Lung (tissue), 12 donors: Measurements from ENCODE around the gene PCF11. TPM values are rescaled to one million over a fixed set of nuclear protein-coding genes. Genes with fewer than 3 reads are reported as not detected.

ENCODE experiments used
- ATAC-seq: fragments of 200-7000 bp; cut with Tn5 transposase; one replicate; pipeline ENCODE4 v1.9.1; 2020; ENCODE audit warnings: moderate number of reproducible peaks; ENCODE audit not compliant: insufficient read depth, low FRiP score
- DNase-seq, 3 donors: peaks; one replicate each; pipeline ENCODE4 v3.0.0-alpha.2; 2013 to 2017
- H3K27ac ChIP-seq, 2 donors: one replicate each; pipeline ENCODE4 v1.5.1; 2013; ENCODE audit warnings: mild to moderate bottlenecking in 2 of 2, moderate library complexity in 2 of 2, control low read depth in 1 of 2, inconsistent platforms in 1 of 2, low read depth in 1 of 2, low read length in 1 of 2
- H3K27me3 ChIP-seq, 3 donors: one replicate each; pipeline ENCODE4 v1.5.1; 2013; ENCODE audit warnings: low read length in 2 of 3; ENCODE audit not compliant: control insufficient read depth in 3 of 3, insufficient read depth in 3 of 3
- H3K36me3 ChIP-seq, 4 donors: one replicate each; pipeline ENCODE4 v1.5.1; 2013; ENCODE audit warnings: low read length in 4 of 4, mild to moderate bottlenecking in 1 of 4, moderate library complexity in 1 of 4; ENCODE audit not compliant: control insufficient read depth in 4 of 4, insufficient read depth in 4 of 4
- H3K4me1 ChIP-seq, 5 donors: one replicate each; pipeline ENCODE4 v1.5.1; 2013; ENCODE audit warnings: low read length in 5 of 5, mild to moderate bottlenecking in 2 of 5, moderate library complexity in 1 of 5; ENCODE audit not compliant: control insufficient read depth in 5 of 5, insufficient read depth in 5 of 5
- H3K4me3 ChIP-seq: one replicate; pipeline ENCODE4 v1.5.1; 2013; ENCODE audit warnings: mild to moderate bottlenecking, control low read depth, moderate library complexity
- H3K9ac ChIP-seq, 2 donors: one replicate each; pipeline ENCODE4 v1.5.1; 2013; ENCODE audit warnings: low read length in 2 of 2, control low read depth in 1 of 2; ENCODE audit not compliant: insufficient read depth in 1 of 2
- H3K9me3 ChIP-seq, 4 donors: one replicate each; pipeline ENCODE4 v1.5.1; 2013; ENCODE audit warnings: low read length in 3 of 4, mild to moderate bottlenecking in 1 of 4, moderate library complexity in 1 of 4; ENCODE audit not compliant: control insufficient read depth in 4 of 4, insufficient read depth in 3 of 4
- WGBS, 2 donors: extraction: QIAGEN DNeasy Blood & Tissue Kit; methylation state at CpG; one replicate each; pipeline ENCODE4 v1.1.7; 2013; 5-methylcytosine and 5-hydroxymethylcytosine counted together
- polyA plus RNA-seq, 2 donors: library from polyadenylated mRNA; stranded (reverse); fragments of 200-250 nt; gene quantifications; one replicate each; pipeline ENCODE4 v1.2.1, GENCODE V29; 2013
- total RNA-seq, 2 donors: library from RNA; depleted of rRNA in 1 of 2; stranded (reverse); fragments of >200 nt in 1 of 2; gene quantifications; one replicate each; pipeline ENCODE4 v1.2.1, GENCODE V29; 2014 to 2021
- TF ChIP-seq, protein P1 (sequence below): IDR thresholded peaks from 2 replicates; pipeline ENCODE4 v1.5.1; 2012; ENCODE audit warnings: mild to moderate bottlenecking; ENCODE audit errors: control extremely low read depth, extremely low read depth
- donor health status: control.
- donor health status: control.
- donor health status: Bipolar disorder and iron deficiency.
- donor health status: healthy.
- donor health status: DM: yes; HTN: yes; CAD: no.

PCF11 gene
- total and polyA plus RNA-seq, 4 donors = 28.9 to 63.3 (median 45.0) TPM

DNA sequence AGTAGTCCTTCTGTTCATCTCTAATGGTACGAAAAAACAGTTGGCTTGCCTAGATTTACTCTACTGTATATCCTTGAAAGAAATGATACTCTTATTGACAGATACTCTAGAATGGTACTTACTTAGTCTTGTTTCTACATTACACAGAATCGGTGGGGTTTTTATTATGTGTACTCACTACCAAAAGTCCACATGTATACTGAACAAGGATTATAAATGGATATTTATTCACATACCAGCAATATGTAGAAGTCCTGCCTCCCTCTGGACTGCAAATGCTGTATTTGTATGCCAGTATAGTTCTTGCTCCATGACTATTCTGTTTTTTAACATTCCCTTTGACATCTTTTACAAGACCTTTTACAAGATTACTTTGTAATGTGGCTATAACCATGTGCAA lies 13.9 kb downstream of the PCF11 start:
- 60 to 84% methylated on average over 2 of the region's 2 CpGs for WGBS, 2 donors
- no peaks in the 10 kb centered on the region for H3K27me3 ChIP-seq
- no peaks in the 10 kb centered on the region for H3K9me3 ChIP-seq
- peaks cover 20 to 55% (median 46%) of the 10 kb centered on the region in 4 donors for H3K36me3 ChIP-seq
- TF ChIP-seq, protein P1, sequence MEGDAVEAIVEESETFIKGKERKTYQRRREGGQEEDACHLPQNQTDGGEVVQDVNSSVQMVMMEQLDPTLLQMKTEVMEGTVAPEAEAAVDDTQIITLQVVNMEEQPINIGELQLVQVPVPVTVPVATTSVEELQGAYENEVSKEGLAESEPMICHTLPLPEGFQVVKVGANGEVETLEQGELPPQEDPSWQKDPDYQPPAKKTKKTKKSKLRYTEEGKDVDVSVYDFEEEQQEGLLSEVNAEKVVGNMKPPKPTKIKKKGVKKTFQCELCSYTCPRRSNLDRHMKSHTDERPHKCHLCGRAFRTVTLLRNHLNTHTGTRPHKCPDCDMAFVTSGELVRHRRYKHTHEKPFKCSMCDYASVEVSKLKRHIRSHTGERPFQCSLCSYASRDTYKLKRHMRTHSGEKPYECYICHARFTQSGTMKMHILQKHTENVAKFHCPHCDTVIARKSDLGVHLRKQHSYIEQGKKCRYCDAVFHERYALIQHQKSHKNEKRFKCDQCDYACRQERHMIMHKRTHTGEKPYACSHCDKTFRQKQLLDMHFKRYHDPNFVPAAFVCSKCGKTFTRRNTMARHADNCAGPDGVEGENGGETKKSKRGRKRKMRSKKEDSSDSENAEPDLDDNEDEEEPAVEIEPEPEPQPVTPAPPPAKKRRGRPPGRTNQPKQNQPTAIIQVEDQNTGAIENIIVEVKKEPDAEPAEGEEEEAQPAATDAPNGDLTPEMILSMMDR = no peak
- DNase-seq (no peak), ATAC-seq (no peak)
- H3K4me3 ChIP-seq = no peak overlapping the region
- no peak overlapping the region for H3K27ac ChIP-seq
- H3K9ac ChIP-seq = no peak overlapping the region
- H3K4me1 ChIP-seq = peaks cover 0 to 26% (median 12%) of the 10 kb centered on the region in 5 donors

DNA sequence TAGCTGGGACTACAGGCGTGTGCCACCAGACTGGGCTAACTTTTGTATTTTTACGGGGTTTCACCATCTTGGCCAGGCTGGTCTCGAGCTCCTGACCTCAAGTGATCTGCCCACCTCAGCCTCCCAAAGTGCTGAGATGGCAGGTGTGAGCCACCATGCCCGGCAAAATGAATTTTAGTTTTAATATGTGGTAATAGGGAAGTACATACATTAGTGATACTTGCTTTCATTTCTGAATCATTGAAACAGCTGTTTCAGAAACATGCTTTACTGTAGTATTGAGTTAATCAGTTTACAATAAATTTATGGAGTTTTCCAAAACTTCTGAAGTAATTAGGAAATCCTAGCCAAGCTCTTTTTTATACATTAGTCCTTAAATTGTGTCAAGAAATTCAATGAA lies 15.6 kb downstream of the PCF11 start:
- WGBS, 2 donors = 86 to 88% methylated on average over 4 of the region's 4 CpGs
- Histone ChIP-seq H3K27ac (no peak overlapping the region), H3K4me3 (no peak overlapping the region), H3K27me3 (no peaks in the 10 kb centered on the region), H3K9me3 (no peaks in the 10 kb centered on the region), H3K36me3 (peaks cover 20 to 45% (median 35%) of the 10 kb centered on the region in 4 donors), H3K9ac (no peak overlapping the region), H3K4me1 (peaks cover 0 to 23% (median 12%) of the 10 kb centered on the region in 5 donors)
- ATAC-seq = no peak
- no peak for DNase-seq
- TF ChIP-seq, protein P1 = no peak

DNA sequence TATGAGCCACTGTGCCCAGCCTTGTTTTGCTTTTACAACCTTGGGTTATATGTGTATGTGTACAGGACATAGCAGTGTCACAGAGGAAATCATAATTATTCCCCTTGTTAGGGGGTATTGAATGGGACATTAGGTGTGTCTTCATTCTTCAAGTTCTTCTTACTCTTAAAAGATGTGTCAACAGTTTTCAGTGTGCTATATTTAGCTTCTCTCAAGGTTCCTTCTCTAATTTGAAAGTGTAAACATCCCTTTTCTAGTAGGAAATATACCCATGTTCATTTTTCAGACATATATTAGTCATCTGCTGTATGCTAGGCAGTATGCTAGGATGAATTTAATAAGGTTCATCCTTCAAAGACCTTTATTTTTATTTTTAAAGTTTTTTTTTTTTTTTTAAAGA lies 17.1 kb downstream of the PCF11 start:
- DNase-seq (no peak), ATAC-seq (no peak)
- Histone ChIP-seq H3K9me3 (no peaks in the 10 kb centered on the region), H3K4me3 (no peak overlapping the region), H3K27me3 (no peaks in the 10 kb centered on the region), H3K4me1 (peaks cover 0 to 23% (median 12%) of the 10 kb centered on the region in 5 donors), H3K9ac (no peak overlapping the region), H3K27ac (no peak overlapping the region), H3K36me3 (peaks cover 17 to 38% (median 24%) of the 10 kb centered on the region in 4 donors)
- TF ChIP-seq, protein P1 = no peak

DNA sequence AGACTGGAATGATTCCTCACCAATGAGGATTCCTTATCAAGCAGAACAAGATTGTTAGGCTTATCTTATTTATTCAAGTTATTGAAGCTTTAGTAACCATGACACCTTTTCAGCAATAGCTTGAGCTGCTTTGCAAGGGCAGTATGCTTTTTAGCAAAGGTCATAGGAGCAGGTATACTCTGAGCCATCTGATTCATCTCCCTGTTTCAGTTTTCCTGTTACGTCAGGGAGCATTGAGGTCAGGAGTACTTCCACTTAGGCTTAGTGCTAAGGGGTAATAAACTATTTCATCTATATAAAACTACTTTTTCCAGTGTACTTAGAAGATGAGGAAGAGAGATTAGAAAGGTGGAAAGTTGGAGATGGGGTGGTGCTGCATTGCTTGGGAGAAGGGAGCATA lies 18.9 kb downstream of the PCF11 start:
- Histone ChIP-seq H3K9me3 (no peaks in the 10 kb centered on the region), H3K27ac (no peak overlapping the region), H3K4me3 (no peak overlapping the region), H3K27me3 (no peaks in the 10 kb centered on the region), H3K4me1 (peaks cover 0 to 14% (median 5%) of the 10 kb centered on the region in 5 donors), H3K36me3 (peaks cover 18 to 37% (median 22%) of the 10 kb centered on the region in 4 donors), H3K9ac (no peak overlapping the region)
- TF ChIP-seq, protein P1 = no peak
- DNase-seq (no peak), ATAC-seq (no peak)
- 72 to 77% methylated on average over 1 of the region's 1 CpG for WGBS, 2 donors
